Keratinocyte (primary cell): ENCODE results near the gene CERT1. TPM values are rescaled to one million over a fixed set of nuclear protein-coding genes. Genes with fewer than 3 reads are reported as not detected.

ENCODE experiments used
- DNase-seq: peaks from one replicate; pipeline ENCODE4 v3.0.0-alpha.2; 2011; ENCODE audit warnings: low read depth, missing footprints, low spot score
- FAIRE-seq: peaks from 2 replicates; lab custom pipeline; 2011; peaks lifted over from hg19 to GRCh38; lab: Jason Lieb, UNC
- H2AFZ ChIP-seq: 2 replicates; pipeline ENCODE4 v1.6.0; 2012; ENCODE audit warnings: low read length, control low read depth, inconsistent platforms; ENCODE audit not compliant: control insufficient read depth
- H3K27ac ChIP-seq: 2 replicates; pipeline ENCODE4 v1.5.1; 2011; ENCODE audit warnings: low read length; ENCODE audit not compliant: control insufficient read depth, insufficient read depth
- H3K27me3 ChIP-seq: 3 replicates; pipeline ENCODE4 v1.6.0; 2011; ENCODE audit warnings: low read length; ENCODE audit not compliant: control insufficient read depth, insufficient read depth; ENCODE audit errors: extremely low read depth
- H3K36me3 ChIP-seq, 2 experiments: 2 replicates in 1 of 2; 3 replicates in 1 of 2; pipeline ENCODE4 v1.5.1; 2011; ENCODE audit warnings: low read length in 2 of 2, mild to moderate bottlenecking in 1 of 2; ENCODE audit not compliant: control insufficient read depth in 2 of 2, insufficient read depth in 2 of 2; ENCODE audit errors: extremely low read depth in 1 of 2
- H3K4me1 ChIP-seq: 3 replicates; pipeline ENCODE4 v1.5.1; 2011; ENCODE audit warnings: low read length; ENCODE audit not compliant: control insufficient read depth, insufficient read depth; ENCODE audit errors: extremely low read depth
- H3K4me2 ChIP-seq: 3 replicates; pipeline ENCODE4 v1.6.0; 2011; ENCODE audit warnings: low read depth, low read length; ENCODE audit not compliant: control insufficient read depth, insufficient read depth; ENCODE audit errors: extremely low read depth
- H3K4me3 ChIP-seq, 3 experiments: fragments of 200-600 bp in 1 of 3; sonication (generic) in 1 of 3; 2 replicates in 2 of 3; 3 replicates in 1 of 3; pipeline ENCODE4 v1.5.1; 2011 to 2016; ENCODE audit warnings: low read length in 3 of 3, mild to moderate bottlenecking in 3 of 3, control low read depth in 2 of 3, inconsistent platforms in 1 of 3, low read depth in 1 of 3, mixed read lengths in 1 of 3, mixed run types in 1 of 3, moderate library complexity in 1 of 3; ENCODE audit not compliant: control insufficient read depth in 2 of 3, insufficient read depth in 2 of 3; ENCODE audit errors: extremely low read depth in 1 of 3
- H3K79me2 ChIP-seq: 2 replicates; pipeline ENCODE4 v1.6.0; 2012; ENCODE audit warnings: low read length; ENCODE audit not compliant: control insufficient read depth, insufficient read depth
- H3K9ac ChIP-seq: 3 replicates; pipeline ENCODE4 v1.6.0; 2011; ENCODE audit warnings: low read length; ENCODE audit not compliant: control insufficient read depth, insufficient read depth; ENCODE audit errors: extremely low read depth
- H3K9me1 ChIP-seq: 3 replicates; pipeline ENCODE4 v1.6.0; 2011; ENCODE audit warnings: low read length; ENCODE audit not compliant: control insufficient read depth, insufficient read depth; ENCODE audit errors: extremely low read depth
- H3K9me3 ChIP-seq: 2 replicates; pipeline ENCODE4 v1.5.1; 2012; ENCODE audit warnings: low read depth, low read length; ENCODE audit not compliant: control insufficient read depth
- H4K20me1 ChIP-seq: 3 replicates; pipeline ENCODE4 v1.6.0; 2011; ENCODE audit warnings: low read length; ENCODE audit not compliant: control insufficient read depth, insufficient read depth; ENCODE audit errors: extremely low read depth
- EZH2 ChIP-seq: IDR thresholded peaks from one replicate; pipeline ENCODE4 v1.6.1; 2012; ENCODE audit warnings: inconsistent platforms, mild to moderate bottlenecking, low read length, moderate library complexity
- dilution Hi-C: fragments of 300-500 bp; cut with MboI; formaldehyde crosslinking; loops from one replicate; pipeline ENCODE4 v1.7.0; 2020; ENCODE audit warnings: low sequenced_read_pairs; ENCODE audit not compliant: extremely low pct_ligation_motif_present
- polyA plus RNA-seq, 5 experiments: library from polyadenylated mRNA; depleted of rRNA in 3 of 5; stranded (reverse) in 3 of 5; stranded (forward) in 1 of 5; unstranded in 1 of 5; fragments of >200 nt; gene quantifications; 1 replicate in 1 of 5; 2 replicates in 3 of 5; 3 replicates in 1 of 5; pipeline versions ENCODE4 v1.2.1 to v1.2.3, GENCODE V29; 2011 to 2012; ENCODE audit warnings: missing spikeins in 2 of 5, low read depth in 1 of 5, low replicate concordance in 1 of 5
- TF ChIP-seq, protein P1 (sequence below), 3 experiments: IDR thresholded peaks in 1 of 3; conservative IDR thresholded peaks in 1 of 3; optimal IDR thresholded peaks in 1 of 3; 2 replicates in 2 of 3; 3 replicates in 1 of 3; pipeline versions ENCODE3 to v1.5.1; 2011; ENCODE audit warnings: low read length in 3 of 3, mild to moderate bottlenecking in 3 of 3, moderate library complexity in 2 of 3, control low read depth in 1 of 3, inconsistent platforms in 1 of 3; ENCODE audit not compliant: insufficient read depth in 2 of 3; ENCODE audit errors: extremely low read depth in 1 of 3

The CERT1 gene
- polyA plus RNA-seq, 1 donor (not counting 4 experiments of a cell fraction or from before 2014, with no cell fraction given) = 20.8 TPM

GRCh38 chr5:75512383-75513074, 1.1 kb upstream of the CERT1 start:
- H3K4me2 ChIP-seq = peak overlapping the region; percentile 94
- H3K9ac ChIP-seq = peak overlapping the region; percentile 90
- H3K27ac ChIP-seq = peak overlapping the region; percentile 90
- no peaks in the 10 kb centered on the region for H3K27me3 ChIP-seq
- peaks cover 20% of the 10 kb centered on the region for H3K4me1 ChIP-seq
- peaks cover 92% of the 10 kb centered on the region for H3K79me2 ChIP-seq
- dilution Hi-C loops = no loop called here
- TF ChIP-seq, protein P1, sequence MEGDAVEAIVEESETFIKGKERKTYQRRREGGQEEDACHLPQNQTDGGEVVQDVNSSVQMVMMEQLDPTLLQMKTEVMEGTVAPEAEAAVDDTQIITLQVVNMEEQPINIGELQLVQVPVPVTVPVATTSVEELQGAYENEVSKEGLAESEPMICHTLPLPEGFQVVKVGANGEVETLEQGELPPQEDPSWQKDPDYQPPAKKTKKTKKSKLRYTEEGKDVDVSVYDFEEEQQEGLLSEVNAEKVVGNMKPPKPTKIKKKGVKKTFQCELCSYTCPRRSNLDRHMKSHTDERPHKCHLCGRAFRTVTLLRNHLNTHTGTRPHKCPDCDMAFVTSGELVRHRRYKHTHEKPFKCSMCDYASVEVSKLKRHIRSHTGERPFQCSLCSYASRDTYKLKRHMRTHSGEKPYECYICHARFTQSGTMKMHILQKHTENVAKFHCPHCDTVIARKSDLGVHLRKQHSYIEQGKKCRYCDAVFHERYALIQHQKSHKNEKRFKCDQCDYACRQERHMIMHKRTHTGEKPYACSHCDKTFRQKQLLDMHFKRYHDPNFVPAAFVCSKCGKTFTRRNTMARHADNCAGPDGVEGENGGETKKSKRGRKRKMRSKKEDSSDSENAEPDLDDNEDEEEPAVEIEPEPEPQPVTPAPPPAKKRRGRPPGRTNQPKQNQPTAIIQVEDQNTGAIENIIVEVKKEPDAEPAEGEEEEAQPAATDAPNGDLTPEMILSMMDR (optimal IDR thresholded peaks at IDR 0.05 in 1 of 3, IDR thresholded peaks at IDR 0.05 in 1 of 3, conservative IDR thresholded peaks at IDR 0.05 in 1 of 3; ENCODE audit: extremely low read depth in 1 of 3, insufficient read depth in 2 of 3, low read length in 3 of 3) = no peak
- no peak for TF ChIP-seq EZH2
- H3K4me3 ChIP-seq = peak overlapping the region; percentile 96 to 98 (median 97)
- H3K9me3 ChIP-seq = no peaks in the 10 kb centered on the region
- H3K9me1 ChIP-seq = no peaks in the 10 kb centered on the region
- H4K20me1 ChIP-seq = no peaks in the 10 kb centered on the region
- no peaks in the 10 kb centered on the region for H3K36me3 ChIP-seq
- H2AFZ ChIP-seq = peak overlapping the region; percentile 98
- DNase-seq (no peak), FAIRE-seq (no peak)

DNA sequence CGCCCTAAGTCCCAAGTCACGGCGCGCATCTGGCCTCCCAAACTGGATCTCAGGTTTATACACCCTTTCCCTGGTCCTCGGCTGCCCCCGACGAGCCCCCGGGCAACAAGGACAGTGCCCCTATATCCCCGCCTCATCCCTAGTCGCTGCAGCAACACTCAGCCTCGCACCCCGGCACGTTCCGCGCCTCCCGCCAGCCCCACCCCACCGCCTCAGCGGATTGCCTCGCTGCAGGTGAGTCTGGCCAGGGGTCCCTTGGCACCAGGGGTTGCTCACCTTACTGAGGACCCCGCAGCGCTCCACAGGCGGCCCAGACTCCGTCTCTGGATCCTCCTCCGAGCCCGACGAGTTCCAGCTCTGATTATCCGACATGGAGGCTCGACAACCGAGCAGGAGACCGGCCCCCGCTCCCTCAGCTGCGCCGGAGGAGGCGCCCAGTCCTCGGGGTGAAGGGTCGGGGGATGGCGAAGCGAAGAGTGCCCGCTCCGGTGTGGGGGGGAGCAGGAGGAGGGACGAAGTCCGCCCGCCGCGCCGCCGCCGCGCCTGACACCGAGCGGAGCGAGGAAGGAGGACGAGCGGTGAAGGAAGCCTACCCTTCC, 494 bp downstream of the CERT1 start:
- DNase-seq = no peak
- Histone ChIP-seq H3K4me1 (peaks cover 20% of the 10 kb centered on the region), H3K4me3 (peak overlapping the region; percentile 76 to 97 (median 96)), H3K9ac (peak overlapping the region; percentile 90), H2AFZ (peak overlapping the region; percentile 88), H3K9me1 (no peaks in the 10 kb centered on the region), H3K36me3 (no peaks in the 10 kb centered on the region), H3K9me3 (no peaks in the 10 kb centered on the region), H3K27ac (peak overlapping the region; percentile 43), H3K4me2 (peak overlapping the region; percentile 89), H4K20me1 (no peaks in the 10 kb centered on the region), H3K79me2 (peaks cover 90% of the 10 kb centered on the region), H3K27me3 (no peaks in the 10 kb centered on the region)
- TF ChIP-seq, protein P1 (optimal IDR thresholded peaks at IDR 0.05 in 1 of 3, IDR thresholded peaks at IDR 0.05 in 1 of 3, conservative IDR thresholded peaks at IDR 0.05 in 1 of 3; ENCODE audit: extremely low read depth in 1 of 3, insufficient read depth in 2 of 3, low read length in 3 of 3) = no peak
- TF ChIP-seq EZH2 = no peak
- dilution Hi-C loops = no loop called here
- no peak for FAIRE-seq
